ENCODE measurements around the gene DCANP1.
"Not testable (repeated sequence)": the region's sequence is repeated elsewhere in the genome, so short reads cannot be mapped to it uniquely, and the experiment has no call there.

Gene DCANP1

DNA sequence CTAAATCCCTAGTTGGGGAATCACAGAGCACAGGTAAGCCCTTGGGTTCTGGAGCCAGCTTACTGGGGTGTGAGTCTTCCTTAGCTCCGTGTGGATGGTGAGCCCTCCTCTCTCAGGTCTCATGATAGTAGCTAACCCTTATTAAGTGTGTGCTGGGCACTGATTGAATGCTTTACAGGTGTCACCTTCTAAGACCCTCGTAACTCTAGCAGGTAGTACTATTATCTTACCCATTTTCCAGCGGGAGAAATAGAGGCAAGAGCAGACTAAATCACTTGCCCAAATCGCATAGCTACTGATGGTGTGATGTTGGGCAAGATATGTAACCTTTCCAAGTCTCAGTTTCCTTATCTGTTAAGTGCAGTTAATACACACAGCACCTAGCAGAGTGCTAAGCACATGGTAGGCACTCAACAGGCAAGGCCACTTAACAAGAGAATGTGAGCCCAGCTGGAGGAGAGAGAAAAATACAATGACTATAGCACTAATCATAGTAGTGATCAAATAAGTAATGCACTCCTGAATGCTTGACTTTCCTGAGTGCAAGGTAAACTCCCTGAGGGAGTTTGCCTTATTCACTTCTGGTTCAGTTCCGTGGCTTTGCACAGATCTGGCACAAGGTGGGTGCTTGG lies at the start of gene DCANP1:
Gene DCANP1, minus strand, starts transcription at position 51 of the 632 bp plus-strand sequence. CDS start 240 bp downstream, outside the sequence.
- TF ChIP-seq ZNF274 (IDR thresholded peaks at IDR 0.05; ENCODE audit: low read depth, low read length): no peak
- H3K4me3 ChIP-seq (ENCODE audit: low read length): no peak within 1 kb of the TSS

DNA sequence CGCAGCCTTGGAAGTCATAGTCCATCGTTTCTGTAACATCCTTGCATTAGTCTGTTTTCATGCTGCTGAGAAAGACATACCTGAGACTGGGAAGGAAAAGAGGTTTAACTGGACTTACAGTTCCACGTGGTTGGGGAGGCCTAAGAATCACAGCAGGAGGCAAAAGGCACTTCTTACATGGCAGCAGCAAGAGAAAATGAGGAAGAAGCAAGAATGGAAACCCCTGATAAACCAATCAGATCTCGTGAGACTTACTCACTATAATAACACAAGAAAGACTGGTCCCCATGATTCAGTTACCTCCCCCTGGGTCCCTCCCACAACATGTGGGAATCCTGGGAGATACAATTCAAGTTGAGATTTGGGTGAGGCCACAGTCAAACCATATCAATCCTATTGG lies 48.4 kb upstream of the DCANP1 start:
- H3K4me3 ChIP-seq (ENCODE audit: low read length): not testable (repeated sequence)

DNA sequence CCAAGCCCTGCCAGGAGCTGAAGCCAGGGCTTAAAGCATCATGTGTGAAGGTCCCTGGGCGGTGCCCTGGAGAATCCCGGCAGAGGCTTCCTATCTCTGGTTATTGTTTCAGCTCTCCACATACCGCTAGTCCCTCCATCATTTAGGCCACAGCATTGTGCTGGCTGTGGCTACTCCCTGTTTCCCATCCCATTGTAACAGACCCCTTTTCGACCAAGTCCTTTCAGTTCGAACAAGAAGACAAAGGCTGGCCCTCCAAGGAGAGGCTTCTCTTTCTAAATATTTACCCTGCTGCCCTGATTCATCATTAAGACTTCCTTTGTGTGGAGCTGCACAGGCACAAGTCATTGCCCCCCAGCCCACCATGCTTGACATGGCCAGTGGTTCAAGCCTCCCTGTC lies 47.0 kb upstream of the DCANP1 start:
- no peak for TF ChIP-seq ZNF274 (IDR thresholded peaks at IDR 0.05; ENCODE audit: low read depth, low read length)
- H3K4me3 ChIP-seq (ENCODE audit: low read length): no peak overlapping the region

- TF ChIP-seq ZNF274 (IDR thresholded peaks at IDR 0.05; ENCODE audit: low read depth, low read length): no peak
- H3K4me3 ChIP-seq (ENCODE audit: low read length): no peak overlapping the region
Observed at GRCh38 chr5:135493406-135494180, 46.4 kb upstream of the DCANP1 start.

- H3K4me3 ChIP-seq (ENCODE audit: low read length): no peak overlapping the region
- TF ChIP-seq ZNF274 (IDR thresholded peaks at IDR 0.05; ENCODE audit: low read depth, low read length): no peak
Observed at GRCh38 chr5:135492319-135492626, 45.1 kb upstream of the DCANP1 start.

DNA sequence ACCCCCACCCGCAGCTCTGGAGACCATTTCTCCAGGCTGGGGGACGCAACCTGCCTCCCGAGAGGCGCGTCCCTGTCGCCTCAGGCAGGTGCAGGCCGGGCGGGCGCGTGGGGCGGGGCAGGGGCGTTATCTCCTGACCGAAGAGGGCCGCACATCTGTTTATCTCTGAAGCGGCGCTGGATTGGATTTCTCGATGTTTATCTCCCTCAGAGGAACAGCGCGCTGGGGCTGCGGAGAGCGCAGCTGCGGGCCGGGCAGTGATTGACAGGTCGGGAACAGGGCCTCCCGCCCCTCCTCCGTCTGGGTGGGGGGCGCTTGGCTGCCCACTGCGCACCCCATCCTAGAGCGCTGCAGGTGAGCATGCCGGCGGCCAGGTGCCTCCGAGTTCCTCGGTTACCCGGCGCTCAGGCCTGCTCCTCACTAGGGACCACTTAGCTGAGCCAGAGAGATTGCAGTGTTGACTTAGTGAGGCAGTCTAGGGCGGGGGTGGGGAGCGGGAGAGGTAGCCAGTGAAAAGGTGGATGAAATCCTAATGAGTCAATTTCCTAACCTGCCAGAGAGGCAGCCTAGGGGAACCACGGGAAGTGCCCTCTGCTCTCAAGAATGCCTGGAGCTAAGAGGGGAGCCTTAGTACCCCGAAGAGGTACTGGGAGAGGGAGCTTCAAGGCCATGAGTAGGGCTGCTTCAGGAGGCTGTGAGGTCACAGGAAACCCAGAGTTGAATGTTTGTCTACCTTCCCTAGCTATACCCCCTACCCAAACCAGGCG lies 44.6 kb upstream of the DCANP1 start:
- H3K4me3 ChIP-seq (ENCODE audit: low read length): no peak overlapping the region
- no peak for TF ChIP-seq ZNF274 (IDR thresholded peaks at IDR 0.05; ENCODE audit: low read depth, low read length)

DNA sequence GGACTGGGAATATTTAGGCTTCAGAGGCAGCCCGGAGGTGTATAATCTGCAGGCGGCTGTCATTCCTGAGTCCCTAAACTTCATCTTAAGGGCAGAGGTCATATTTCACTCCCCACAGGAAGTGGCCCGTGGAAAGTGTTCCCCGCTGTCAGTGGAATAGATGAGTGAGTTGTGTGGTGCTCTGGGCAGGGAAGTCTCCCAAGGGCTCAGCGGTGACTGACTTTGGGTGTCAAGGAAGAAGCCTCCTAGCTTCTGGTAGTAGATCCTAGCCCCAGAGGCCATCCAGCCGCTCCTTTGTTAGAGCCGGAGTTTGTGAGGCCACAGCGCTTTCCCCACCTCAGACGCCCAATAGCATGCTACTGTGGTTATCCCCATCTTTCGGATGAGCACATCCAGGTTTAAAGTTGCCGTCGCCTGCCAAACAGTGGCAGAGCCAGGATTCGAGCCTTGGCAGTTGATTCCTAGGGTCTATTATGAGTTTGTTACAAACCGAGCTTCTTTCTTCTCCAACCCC lies 43.9 kb upstream of the DCANP1 start:
- no peak overlapping the region for H3K4me3 ChIP-seq (ENCODE audit: low read length)
- no peak for TF ChIP-seq ZNF274 (IDR thresholded peaks at IDR 0.05; ENCODE audit: low read depth, low read length)

DNA sequence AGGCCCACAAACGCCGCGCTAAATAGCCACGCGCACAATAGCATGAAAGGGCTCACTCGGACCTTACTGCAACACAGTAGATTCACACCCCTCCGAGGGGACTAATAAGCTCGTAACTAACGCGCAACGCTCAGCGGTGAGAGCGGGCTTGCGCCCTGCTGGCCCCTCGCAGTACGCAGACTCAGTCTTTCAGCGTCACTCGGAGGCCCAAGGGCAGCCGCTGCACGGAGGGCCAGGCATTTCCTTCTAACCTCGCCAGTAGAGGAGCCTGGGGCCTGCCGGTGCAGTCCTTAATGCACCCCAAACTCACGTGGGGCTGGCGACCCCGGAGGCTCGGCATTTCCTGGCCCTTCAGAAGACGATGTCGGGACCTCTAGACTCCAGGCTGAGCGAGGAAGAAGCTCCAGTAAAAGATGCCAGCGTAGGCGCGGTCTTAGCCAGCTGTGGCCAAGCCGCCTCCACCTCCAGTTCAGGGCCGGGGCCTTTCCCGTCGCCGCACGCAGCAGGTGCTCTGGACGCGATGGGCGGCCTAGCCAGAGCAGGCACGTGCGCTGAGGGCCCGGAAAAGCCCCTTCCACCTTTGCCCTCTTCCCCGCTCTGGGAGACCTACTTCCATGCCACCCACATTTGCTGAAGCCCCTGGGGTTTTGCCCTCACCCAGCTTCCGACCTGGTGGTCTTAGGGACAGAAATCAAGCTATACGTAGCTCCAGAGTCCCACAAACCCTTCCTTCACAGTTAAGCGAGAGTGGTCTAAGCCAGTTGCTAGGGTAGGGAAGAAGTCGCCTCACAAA lies 43.3 kb upstream of the DCANP1 start:
- TF ChIP-seq ZNF274 (IDR thresholded peaks at IDR 0.05; ENCODE audit: low read depth, low read length): no peak
- no peak overlapping the region for H3K4me3 ChIP-seq (ENCODE audit: low read length)

DNA sequence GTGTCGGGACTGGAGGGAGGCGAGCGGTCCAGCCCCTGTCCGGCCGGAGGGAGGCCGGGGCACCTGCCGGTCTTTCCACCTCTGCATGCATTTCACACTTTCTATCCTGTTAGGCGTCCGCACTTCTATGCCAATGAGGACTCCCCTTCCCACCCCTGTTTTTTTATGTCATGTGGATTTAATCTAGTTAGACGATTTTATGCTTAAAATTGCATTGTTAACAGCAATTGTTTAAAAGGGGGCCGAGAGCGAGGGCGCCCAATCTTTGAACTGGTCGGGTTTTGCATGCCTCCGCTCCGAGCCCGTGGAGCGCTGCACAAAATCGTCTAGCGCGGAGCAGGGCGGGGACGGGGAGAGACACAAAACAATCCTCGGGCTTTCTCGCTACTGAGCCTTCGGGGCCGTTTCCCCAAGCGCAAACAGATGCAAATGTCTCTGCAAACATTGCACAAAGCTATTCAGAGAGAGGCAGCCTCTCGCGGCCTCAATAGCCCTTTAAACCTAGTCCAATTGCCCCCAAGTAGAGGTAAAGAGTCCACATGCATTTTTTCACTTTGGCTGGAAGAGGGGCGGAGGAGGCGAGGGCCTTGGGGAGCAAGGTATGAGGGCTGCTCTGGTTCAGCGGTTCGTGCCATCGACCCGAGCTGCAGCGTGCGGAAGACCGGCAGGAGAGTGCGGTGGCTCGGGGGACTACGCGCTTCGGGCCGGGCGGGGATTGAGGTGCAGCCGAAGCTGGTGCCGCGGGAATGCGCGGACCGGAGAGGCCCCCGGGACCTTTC lies 42.5 kb upstream of the DCANP1 start:
- H3K4me3 ChIP-seq (ENCODE audit: low read length): no peak overlapping the region
- TF ChIP-seq ZNF274 (IDR thresholded peaks at IDR 0.05; ENCODE audit: low read depth, low read length): no peak

GRCh38 chr5:135488727-135489465 lies 41.7 kb upstream of the DCANP1 start:
- no peak for TF ChIP-seq ZNF274 (IDR thresholded peaks at IDR 0.05; ENCODE audit: low read depth, low read length)
- no peak overlapping the region for H3K4me3 ChIP-seq (ENCODE audit: low read length)

GRCh38 chr5:135487839-135488514 lies 40.8 kb upstream of the DCANP1 start:
- no peak overlapping the region for H3K4me3 ChIP-seq (ENCODE audit: low read length)

GRCh38 chr5:135487037-135487395 lies 39.9 kb upstream of the DCANP1 start:
- TF ChIP-seq ZNF274 (IDR thresholded peaks at IDR 0.05; ENCODE audit: low read depth, low read length): no peak
- no peak overlapping the region for H3K4me3 ChIP-seq (ENCODE audit: low read length)

More at GRCh38 chr5:135487839-135488514, 40.8 kb upstream of the DCANP1 start:
- no peak for TF ChIP-seq ZNF274 (IDR thresholded peaks at IDR 0.05; ENCODE audit: low read depth, low read length)
